CD4-positive, alpha-beta T cell treated with Interleukin-4 for 4 hours (primary cell): ENCODE data around the gene C5orf63.
"Not testable (repeated sequence)": the region's sequence is repeated elsewhere in the genome, so short reads cannot be mapped to it uniquely, and the experiment has no call there.

Experiments used
- DNase-seq: peaks from one replicate; pipeline ENCODE4 v3.0.0-alpha.2; 2020

C5orf63 gene

DNA sequence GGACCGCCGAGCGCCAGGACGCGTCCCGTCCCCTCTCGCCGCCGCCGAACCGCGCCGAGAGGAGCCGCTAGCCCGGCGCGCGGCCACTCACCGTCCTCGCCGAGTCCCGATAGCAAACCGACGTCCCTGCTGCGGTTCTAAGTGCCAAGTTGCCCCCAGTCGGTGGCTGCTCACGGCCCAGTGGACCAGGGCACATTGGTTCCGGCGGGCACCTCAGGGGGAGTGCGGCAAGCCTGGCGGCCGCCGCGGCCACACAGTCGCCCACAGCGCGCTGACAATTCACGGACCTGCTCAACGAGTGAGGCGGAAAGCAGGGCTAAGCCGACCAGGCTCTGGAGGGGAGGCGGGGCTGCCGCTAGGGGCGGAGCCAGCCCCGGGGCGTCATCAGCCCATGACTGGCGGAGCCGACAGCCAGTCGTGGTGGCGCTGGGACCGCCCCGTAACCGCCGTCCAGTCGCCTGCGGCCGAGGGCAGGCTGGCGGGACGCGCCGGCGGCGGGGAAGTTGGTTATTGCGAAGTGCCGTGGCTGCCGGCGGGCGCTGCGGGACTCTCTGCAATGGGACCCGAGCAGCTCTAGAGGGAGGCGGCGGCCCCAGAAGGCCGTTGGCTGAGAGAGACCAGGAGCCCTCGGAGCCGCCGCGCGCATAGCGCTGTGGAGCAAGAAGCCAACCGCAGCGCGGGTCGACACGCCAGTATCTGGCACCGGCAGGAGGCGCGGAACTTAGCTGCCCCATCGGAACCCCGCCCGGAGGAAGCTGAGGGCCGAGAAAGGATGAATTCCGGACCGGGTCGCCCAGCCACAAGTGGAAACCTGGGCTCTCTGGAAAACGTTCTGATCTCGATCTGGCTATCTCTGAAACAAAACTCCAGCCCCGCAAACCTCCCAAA, 42.8 kb downstream of the C5orf63 start, which contains the start of gene MARCHF3:
Gene MARCHF3, minus strand, starts transcription at position 300 of the 888 bp plus-strand sequence. CDS start 112,387 bp downstream, outside the sequence.
- peak; percentile 89 for DNase-seq

GRCh38 chr5:127029581-127030258, 43.6 kb downstream of the C5orf63 start:
- peak; percentile 40 for DNase-seq

DNA sequence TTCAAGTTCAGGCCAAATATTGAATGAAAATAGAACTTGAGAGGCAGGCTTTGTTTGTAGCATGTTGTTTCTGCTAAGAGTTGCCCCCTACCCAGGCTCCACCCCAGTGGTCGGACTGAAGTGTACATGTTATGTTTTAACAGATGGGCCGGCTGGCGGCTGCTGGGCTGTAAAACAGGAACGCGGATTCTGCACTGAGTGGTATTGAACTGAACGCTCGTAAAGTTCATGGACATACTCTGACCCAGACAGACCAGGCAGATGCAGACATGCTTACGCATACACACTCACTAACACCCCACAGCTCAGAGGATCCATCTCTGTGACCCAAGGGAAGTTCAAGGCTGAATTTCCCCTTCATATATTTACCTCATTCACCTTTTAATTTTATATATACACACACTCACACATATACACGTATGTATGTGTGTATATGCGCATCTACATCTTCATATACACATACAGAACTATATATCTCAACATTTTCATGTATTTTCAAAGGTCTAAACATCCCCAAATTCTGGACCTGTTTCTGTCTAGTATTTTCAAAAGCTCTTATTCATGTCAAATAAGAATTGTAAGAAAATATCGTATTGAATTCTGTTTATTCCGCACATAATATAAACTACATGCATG, 44.4 kb downstream of the C5orf63 start:
- no peak for DNase-seq

DNA sequence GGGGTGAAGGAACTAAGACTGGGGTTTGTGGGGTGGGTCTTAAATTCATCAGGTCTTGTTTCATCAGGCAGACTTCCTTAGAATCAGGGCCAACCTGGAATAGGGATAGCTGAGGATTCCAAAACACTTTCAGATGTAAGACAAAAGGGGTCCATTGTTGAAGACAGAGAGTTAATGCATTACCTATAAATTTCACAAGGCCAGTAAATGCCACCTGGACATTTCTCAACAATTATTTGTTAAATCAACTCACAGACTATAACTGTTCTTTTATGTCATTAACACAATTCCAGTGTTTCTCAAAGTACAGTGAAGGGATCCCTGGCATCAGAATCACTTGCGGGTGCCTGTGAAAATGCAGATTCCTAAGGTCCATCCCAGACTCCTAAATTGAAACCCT, 45.8 kb downstream of the C5orf63 start:
- DNase-seq = no peak

DNA sequence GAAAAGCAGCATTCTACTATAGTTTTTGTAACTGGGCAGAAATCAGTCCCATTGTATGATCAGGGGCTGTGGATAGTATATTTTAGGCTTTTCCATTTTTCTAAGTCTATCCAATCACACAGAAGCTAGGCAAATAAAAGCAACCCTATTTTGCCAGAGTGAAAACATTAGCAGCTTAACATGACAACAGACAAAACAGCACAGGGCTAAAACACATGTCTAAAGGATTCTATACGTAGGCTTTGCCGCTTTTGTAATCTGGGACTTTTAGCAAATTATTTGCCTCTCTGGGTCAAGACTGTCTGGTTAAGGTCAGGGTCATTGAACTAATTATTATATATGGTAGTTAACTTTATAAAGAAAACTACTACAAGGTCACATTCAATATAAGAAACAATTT, 47.1 kb downstream of the C5orf63 start:
- no peak for DNase-seq

DNA sequence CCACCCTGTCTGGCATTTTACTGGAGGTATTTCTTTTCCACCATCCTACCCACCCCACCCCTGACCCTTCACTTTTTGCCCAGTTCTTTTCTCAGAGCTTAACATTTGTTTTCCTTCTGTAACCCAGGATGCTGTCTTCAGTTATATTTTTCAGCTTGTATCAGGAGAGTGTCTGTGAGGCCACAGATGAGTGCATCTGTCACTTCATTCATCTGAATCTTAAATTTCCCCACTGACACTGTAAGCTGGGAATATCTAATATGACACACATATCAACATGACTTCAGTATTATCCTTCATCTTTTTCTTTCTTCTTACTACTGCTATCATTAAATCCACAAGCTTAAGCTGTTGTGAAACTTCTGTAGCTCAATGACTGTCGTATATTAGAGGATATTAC, 47.8 kb downstream of the C5orf63 start:
- no peak for DNase-seq

DNA sequence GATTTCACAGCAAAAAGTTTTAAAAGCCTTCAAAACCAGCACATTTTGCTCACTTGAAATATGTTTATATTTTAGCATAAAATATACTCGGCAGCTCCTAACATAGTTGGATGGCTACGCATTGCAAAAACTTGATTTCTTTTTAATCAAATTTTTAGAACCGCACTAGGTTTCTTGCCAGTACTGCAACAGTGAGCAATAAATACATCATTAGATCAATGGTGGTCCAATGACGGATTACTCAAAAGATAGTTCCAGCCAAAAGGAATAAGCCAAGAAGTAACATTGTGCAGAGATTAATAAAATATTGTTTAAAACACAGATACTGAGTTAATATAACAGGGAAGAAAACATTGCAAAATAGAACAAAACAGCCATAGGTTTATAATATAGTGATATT, 48.5 kb downstream of the C5orf63 start:
- DNase-seq = no peak

DNA sequence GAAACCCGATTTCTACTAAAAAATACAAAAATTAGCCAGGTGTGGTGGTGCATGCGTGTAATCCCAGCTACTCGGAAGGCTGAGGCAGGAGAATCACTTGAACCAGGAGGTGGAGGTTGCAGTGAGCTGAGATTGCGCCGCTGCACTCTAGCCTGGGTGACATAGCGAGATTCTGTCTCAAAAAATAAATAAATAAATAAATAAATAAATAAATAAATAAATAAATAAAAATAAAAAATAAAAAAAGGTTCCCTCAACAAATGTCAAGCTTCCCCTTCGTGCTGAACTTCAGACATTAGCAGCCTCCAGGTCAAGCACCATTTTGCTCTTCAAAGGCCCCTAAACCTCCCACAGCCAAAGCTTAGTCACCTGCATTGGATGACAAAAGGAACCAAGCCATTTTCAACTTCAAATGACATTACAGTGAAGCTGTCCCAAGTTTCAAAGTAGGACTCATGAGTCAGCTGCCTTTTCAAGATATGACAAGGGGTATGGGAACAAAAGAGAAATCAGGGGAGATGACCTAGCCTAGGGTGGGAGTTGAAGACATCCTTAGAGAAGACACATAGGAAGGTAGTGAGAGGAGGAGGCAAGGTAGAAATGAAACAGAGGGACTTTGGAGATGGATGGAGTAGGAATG, 49.6 kb downstream of the C5orf63 start:
- not testable (repeated sequence) for DNase-seq

DNA sequence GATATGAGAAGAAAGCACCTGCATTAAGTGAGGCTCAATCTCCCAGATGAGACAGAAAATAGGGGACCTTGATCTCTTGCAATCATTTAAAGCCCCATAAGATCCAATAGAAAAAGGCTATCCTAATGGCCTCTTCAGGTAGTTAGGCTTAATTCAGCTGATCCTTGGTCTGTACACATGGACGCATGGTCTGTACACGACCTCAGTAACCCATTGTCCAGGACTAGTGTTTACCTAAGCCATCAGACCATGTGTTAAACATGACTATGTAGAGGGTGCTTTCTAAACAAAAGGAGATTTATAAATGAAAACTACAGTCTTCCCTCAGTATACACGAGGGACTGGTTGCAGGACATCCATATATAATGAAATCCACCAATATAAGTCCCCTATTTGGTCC, 50.5 kb downstream of the C5orf63 start:
- no peak for DNase-seq

- DNase-seq = no peak
These were observed 53.4 kb downstream of the C5orf63 start for GRCh38 chr5:127019928-127020327.

DNA sequence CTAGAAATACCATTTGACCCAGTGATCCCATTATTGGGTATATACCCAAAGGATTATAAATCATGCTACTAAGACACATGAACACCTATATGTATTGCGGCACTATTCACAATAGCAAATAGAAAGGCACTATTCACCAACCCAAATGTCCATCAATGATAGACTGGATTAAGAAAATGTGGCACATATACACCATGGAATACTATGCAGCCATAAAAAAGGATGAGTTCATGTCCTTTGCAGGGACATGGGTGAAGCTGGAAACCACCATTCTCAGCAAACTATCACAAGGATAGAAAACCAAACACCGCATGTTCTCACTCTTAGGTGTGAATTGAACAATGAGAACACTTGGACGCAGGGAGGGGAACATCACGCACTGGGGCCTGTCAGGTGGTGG, 56.6 kb downstream of the C5orf63 start:
- DNase-seq = not testable (repeated sequence)

- DNase-seq = no peak
These were observed 57.6 kb downstream of the C5orf63 start for GRCh38 chr5:127015716-127016115.

DNA sequence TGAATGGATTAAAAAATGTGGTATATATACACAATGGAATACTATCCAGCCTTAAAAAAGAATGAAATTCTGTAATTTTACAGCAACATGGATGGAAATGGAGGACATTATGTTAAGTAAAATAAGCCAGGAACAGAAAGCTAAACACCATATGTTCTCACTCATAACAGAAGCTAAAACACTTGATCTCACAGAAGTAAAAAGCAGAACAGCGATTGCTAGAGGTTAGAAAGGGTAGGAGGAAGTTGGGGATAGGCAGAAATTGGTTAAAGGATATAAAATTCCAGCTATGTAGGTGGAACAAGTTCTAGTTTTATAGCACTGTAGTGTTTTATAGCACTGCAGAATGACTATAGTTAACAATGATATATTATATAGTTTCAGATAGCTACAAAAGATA, 58.7 kb downstream of the C5orf63 start:
- no peak for DNase-seq

- DNase-seq = no peak
These were observed 59.9 kb downstream of the C5orf63 start for GRCh38 chr5:127013407-127013806.

- DNase-seq = no peak
These were observed 60.4 kb downstream of the C5orf63 start for GRCh38 chr5:127012916-127013315.

GRCh38 chr5:127011961-127012644, 61.2 kb downstream of the C5orf63 start:
- DNase-seq = no peak

DNA sequence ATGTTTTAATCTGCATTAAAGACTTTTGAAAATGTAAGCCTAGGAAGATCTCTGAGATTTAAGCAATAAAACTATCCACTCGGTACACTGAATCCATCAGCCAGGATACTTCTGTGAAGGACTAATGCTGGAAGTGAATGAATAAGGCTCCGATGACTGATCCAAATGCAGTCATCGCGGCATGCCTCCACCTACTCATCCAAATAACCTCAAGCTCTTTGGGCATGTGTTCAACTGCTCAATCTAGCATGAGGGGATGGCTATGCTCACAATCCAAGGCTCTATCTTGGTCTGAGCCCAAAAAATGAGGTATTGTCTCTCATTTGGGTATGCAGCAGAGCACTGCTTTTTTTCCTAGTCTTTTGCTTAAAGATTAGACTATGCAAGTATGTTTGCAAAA, 62.1 kb downstream of the C5orf63 start:
- no peak for DNase-seq

GRCh38 chr5:127010362-127010761, 62.9 kb downstream of the C5orf63 start:
- DNase-seq = no peak

- no peak for DNase-seq
These were observed 63.5 kb downstream of the C5orf63 start for GRCh38 chr5:127009784-127010183.

- DNase-seq = no peak
These were observed 64.9 kb downstream of the C5orf63 start for GRCh38 chr5:127008300-127008975.

GRCh38 chr5:127007522-127007921, 65.8 kb downstream of the C5orf63 start:
- DNase-seq = no peak

DNA sequence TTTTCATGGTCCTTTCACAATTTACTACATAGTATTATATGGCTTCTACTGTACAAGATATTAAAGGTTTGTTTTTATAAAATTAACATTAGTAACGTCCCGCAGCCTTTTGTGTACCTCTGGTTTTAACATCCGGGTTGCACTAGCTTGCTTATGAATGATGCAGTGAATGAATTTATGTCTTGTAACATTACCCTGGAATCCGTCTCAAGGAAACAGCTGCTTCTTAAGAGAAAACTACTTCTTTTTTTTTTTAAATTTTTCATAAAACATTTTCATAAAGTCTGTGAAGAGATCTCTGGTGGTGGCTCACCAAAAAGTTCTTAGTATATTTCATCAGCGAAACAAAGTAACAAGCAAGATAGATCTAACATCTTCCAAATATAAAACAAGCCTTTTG, 66.6 kb downstream of the C5orf63 start:
- DNase-seq = no peak
